PC-9 (cell line): ENCODE measurements around the gene UST. TPM values are rescaled to one million over a fixed set of nuclear protein-coding genes. Genes with fewer than 3 reads are reported as not detected.

Experiments used
- BruUV-seq: library from RNA; stranded (reverse); fragments of 400-500 nt; replicated peaks from 2 replicates; lab custom pipeline; 2021; lab: Mats Ljungman, UMichigan
- CTCF ChIA-PET: fragments of 300-600 bp; sonication (Branson Sonifier 250); formaldehyde crosslinking; loops from one replicate; lab custom pipeline; 2022; ENCODE audit warnings: antibody characterized with exemption; lab: Charles Lee
- POLR2A ChIA-PET: fragments of 300-600 bp; sonication (Branson Sonifier 250); formaldehyde crosslinking; loops from one replicate; lab custom pipeline; 2022; ENCODE audit warnings: antibody characterized with exemption; ENCODE audit not compliant: unreplicated experiment; lab: Charles Lee
- DNase-seq, 2 experiments: peaks; one replicate each; pipeline versions ENCODE4 v3.0.0 to v3.0.0-alpha.2; 2015 to 2022; ENCODE audit warnings: mixed read lengths in 1 of 2
- H2AFZ ChIP-seq: fragments of 200-600 bp; sonication (generic); 2 replicates; pipeline ENCODE4 v1.8.1; 2017; ENCODE audit warnings: antibody characterized with exemption
- H3F3A ChIP-seq: fragments of 200-600 bp; sonication (generic); 2 replicates; pipeline ENCODE4 v1.8.1; 2017; ENCODE audit warnings: antibody characterized with exemption, mild to moderate bottlenecking, low read depth; ENCODE audit not compliant: insufficient read depth
- H3K27ac ChIP-seq: fragments of 200-600 bp; sonication (generic); 2 replicates; pipeline ENCODE4 v1.6.1; 2016; ENCODE audit warnings: mixed run types
- H3K27me3 ChIP-seq: fragments of 200-600 bp; sonication (generic); 2 replicates; pipeline ENCODE4 v1.6.1; 2016; ENCODE audit warnings: low read depth, mixed run types; ENCODE audit not compliant: insufficient read depth
- H3K36me3 ChIP-seq: fragments of 200-600 bp; sonication (generic); 2 replicates; pipeline ENCODE4 v1.6.1; 2016; ENCODE audit warnings: low read depth, mixed run types
- H3K4me1 ChIP-seq: fragments of 200-600 bp; sonication (generic); replicated peaks from 2 replicates; pipeline ENCODE4 v1.6.1; 2016; ENCODE audit warnings: mixed run types; ENCODE audit not compliant: insufficient read depth
- H3K4me2 ChIP-seq: fragments of 200-600 bp; sonication (generic); 2 replicates; pipeline ENCODE4 v1.6.1; 2017; ENCODE audit warnings: mixed run types
- H3K4me3 ChIP-seq: fragments of 200-600 bp; sonication (generic); 2 replicates; pipeline ENCODE4 v1.6.1; 2016; ENCODE audit warnings: mixed run types
- H3K79me2 ChIP-seq: fragments of 200-600 bp; sonication (generic); 2 replicates; pipeline ENCODE4 v1.6.1; 2017; ENCODE audit warnings: low read depth, mixed run types
- H3K9me2 ChIP-seq: fragments of 200-600 bp; sonication (generic); 2 replicates; pipeline ENCODE4 v1.8.1; 2017; ENCODE audit warnings: mild to moderate bottlenecking; ENCODE audit not compliant: insufficient read depth
- H3K9me3 ChIP-seq: fragments of 200-600 bp; sonication (generic); 2 replicates; pipeline ENCODE4 v1.8.1; 2016; ENCODE audit warnings: low read depth; ENCODE audit not compliant: insufficient read depth
- H4K20me1 ChIP-seq: fragments of 200-600 bp; sonication (generic); 2 replicates; pipeline ENCODE4 v1.8.1; 2017; ENCODE audit not compliant: insufficient read depth
- EZH2 ChIP-seq: fragments of 200-600 bp; sonication (generic); IDR thresholded peaks from 2 replicates; pipeline ENCODE4 v1.8.0; 2017; ENCODE audit warnings: antibody characterized with exemption, low read depth
- intact Hi-C: fragments of 100-400 bp; cut with micrococcal nuclease; formaldehyde crosslinking; loops from one replicate; pipeline ENCODE4 v1.10.0; 2022; ENCODE audit not compliant: unreplicated experiment
- total RNA-seq: library from RNA; stranded (reverse); gene quantifications from 2 replicates; pipeline ENCODE4 v1.2.3, GENCODE V29; 2021
- TF ChIP-seq, protein P1 (sequence below): fragments of 200-600 bp; sonication (generic); conservative IDR thresholded peaks from 2 replicates; pipeline ENCODE4 v1.6.1; 2017; ENCODE audit warnings: mixed run types, antibody characterized with exemption, mild to moderate bottlenecking, moderate library complexity

Gene UST
- total RNA-seq, 1 experiment from 2014 or later = 4.2 TPM

DNA sequence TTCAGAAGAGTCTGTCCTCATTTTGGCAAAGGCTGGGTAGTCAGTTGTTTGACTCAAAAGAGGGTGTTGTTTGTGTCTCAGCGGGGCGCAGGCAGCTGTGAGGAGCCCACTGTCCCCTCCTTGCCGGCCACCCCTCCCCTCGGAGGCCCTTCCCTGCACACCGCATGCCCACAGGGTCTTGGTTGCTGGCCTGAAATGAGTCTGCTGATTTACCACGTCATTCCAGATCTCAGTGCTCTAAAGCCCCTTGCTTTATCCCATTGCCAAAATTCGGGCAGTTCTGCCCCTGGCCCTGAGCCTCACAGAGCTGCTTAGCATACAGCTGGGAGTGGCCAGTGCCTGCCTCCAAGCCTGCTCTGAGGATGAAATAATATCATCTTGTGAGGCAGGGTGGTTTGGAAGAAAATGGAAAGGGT is 220.7 kb downstream of the UST start:
- Histone ChIP-seq H2AFZ (no peak overlapping the region), H3K27ac (no peak overlapping the region), H3K27me3 (0 out of 2 replicates have a peak, but pooled peaks cover 6% of the 10 kb centered on the region), H3K79me2 (no peaks in the 10 kb centered on the region), H3K9me3 (no peaks in the 10 kb centered on the region), H3F3A (no peaks in the 10 kb centered on the region), H3K36me3 (no peaks in the 10 kb centered on the region), H3K4me1 (no peaks in the 10 kb centered on the region), H3K4me2 (no peak overlapping the region), H3K4me3 (no peak overlapping the region), H3K9me2 (no peaks in the 10 kb centered on the region), H4K20me1 (no peaks in the 10 kb centered on the region)
- POLR2A ChIA-PET = no interaction called here
- DNase-seq = no peak
- TF ChIP-seq, protein P1, sequence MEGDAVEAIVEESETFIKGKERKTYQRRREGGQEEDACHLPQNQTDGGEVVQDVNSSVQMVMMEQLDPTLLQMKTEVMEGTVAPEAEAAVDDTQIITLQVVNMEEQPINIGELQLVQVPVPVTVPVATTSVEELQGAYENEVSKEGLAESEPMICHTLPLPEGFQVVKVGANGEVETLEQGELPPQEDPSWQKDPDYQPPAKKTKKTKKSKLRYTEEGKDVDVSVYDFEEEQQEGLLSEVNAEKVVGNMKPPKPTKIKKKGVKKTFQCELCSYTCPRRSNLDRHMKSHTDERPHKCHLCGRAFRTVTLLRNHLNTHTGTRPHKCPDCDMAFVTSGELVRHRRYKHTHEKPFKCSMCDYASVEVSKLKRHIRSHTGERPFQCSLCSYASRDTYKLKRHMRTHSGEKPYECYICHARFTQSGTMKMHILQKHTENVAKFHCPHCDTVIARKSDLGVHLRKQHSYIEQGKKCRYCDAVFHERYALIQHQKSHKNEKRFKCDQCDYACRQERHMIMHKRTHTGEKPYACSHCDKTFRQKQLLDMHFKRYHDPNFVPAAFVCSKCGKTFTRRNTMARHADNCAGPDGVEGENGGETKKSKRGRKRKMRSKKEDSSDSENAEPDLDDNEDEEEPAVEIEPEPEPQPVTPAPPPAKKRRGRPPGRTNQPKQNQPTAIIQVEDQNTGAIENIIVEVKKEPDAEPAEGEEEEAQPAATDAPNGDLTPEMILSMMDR = no peak
- no peak for TF ChIP-seq EZH2
- BruUV-seq = no TSS peak
- intact Hi-C loops = no loop called here
- CTCF ChIA-PET = no interaction called here

GRCh38 chr6:148968771-148969602 is 222.2 kb downstream of the UST start:
- intact Hi-C loops = no loop called here
- TF ChIP-seq, protein P1 = no peak
- no peak for TF ChIP-seq EZH2
- no peaks in the 10 kb centered on the region for H3K36me3 ChIP-seq
- DNase-seq = no peak
- ChIA-PET POLR2A (no interaction called here), CTCF (no interaction called here)
- H3K27ac ChIP-seq = no peak overlapping the region
- H3K4me3 ChIP-seq = no peak overlapping the region
- no peak overlapping the region for H2AFZ ChIP-seq
- H3K79me2 ChIP-seq = no peaks in the 10 kb centered on the region
- no TSS peak for BruUV-seq
- no peaks in the 10 kb centered on the region for H3K9me2 ChIP-seq
- no peak overlapping the region for H3K4me2 ChIP-seq
- H3K9me3 ChIP-seq = no peaks in the 10 kb centered on the region
- no peaks in the 10 kb centered on the region for H3K4me1 ChIP-seq
- no peaks in the 10 kb centered on the region; the same call in 1 of the 2 replicates for H3F3A ChIP-seq
- H4K20me1 ChIP-seq = no peaks in the 10 kb centered on the region
- H3K27me3 ChIP-seq = 0 out of 2 replicates have a peak, but pooled peaks cover 6% of the 10 kb centered on the region

- Histone ChIP-seq H3K4me3 (no peak overlapping the region), H3F3A (no peaks in the 10 kb centered on the region; the same call in 1 of the 2 replicates), H3K79me2 (no peaks in the 10 kb centered on the region), H3K27me3 (0 out of 2 replicates have a peak, but pooled peaks cover 6% of the 10 kb centered on the region), H3K9me2 (no peaks in the 10 kb centered on the region), H3K4me2 (no peak overlapping the region), H4K20me1 (no peaks in the 10 kb centered on the region), H3K36me3 (no peaks in the 10 kb centered on the region), H3K9me3 (no peaks in the 10 kb centered on the region), H2AFZ (no peak overlapping the region), H3K4me1 (no peaks in the 10 kb centered on the region), H3K27ac (no peak overlapping the region)
- ChIA-PET POLR2A (no interaction called here), CTCF (no interaction called here)
- intact Hi-C loops = no loop called here
- no peak for DNase-seq
- TF ChIP-seq, protein P1 = no peak
- TF ChIP-seq EZH2 = no peak
- no TSS peak for BruUV-seq
Observed at GRCh38 chr6:148969603-148970061, 222.8 kb downstream of the UST start.
